HepG2 (cell line): ENCODE data around the gene ST6GALNAC6. TPM values are rescaled to one million over a fixed set of nuclear protein-coding genes. Genes with fewer than 3 reads are reported as not detected.

Experiments
- LCORL ChIP-seq, 2 experiments: fragments of 450-650 bp in 1 of 2; sonication (generic) in 1 of 2; formaldehyde crosslinking in 1 of 2; IDR thresholded peaks; 2 replicates each; pipeline versions ENCODE4 v1.5.0 to v1.6.1; 2017 to 2020; ENCODE audit warnings: antibody characterized with exemption in 1 of 2, missing genetic modification reagents in 1 of 2
- TGIF2 ChIP-seq: IDR thresholded peaks from 2 replicates; pipeline ENCODE4 v1.6.1; 2016; ENCODE audit warnings: control low read depth, missing compliant biosample characterization
- ZNF609 ChIP-seq: sonication (generic); formaldehyde crosslinking; IDR thresholded peaks from 2 replicates; pipeline ENCODE4 v1.4.0; 2020; ENCODE audit warnings: mild to moderate bottlenecking, missing genetic modification reagents, borderline replicate concordance
- polyA plus RNA-seq, 8 experiments: library from polyadenylated mRNA; depleted of rRNA in 3 of 8; stranded (reverse) in 7 of 8; unstranded in 1 of 8; fragments of >200 nt; fragmentation: Illumina TruSeq in 4 of 8; extraction: Trizol in 4 of 8; gene quantifications; 2 replicates each; pipeline versions ENCODE4 v1.2.1 to v1.2.3, GENCODE V29; 2011 to 2016; ENCODE audit warnings: low read depth in 4 of 8, missing spikeins in 1 of 8, mixed read lengths in 1 of 8; ENCODE audit not compliant: insufficient read depth in 1 of 8
- total RNA-seq, 5 experiments: library from RNA; depleted of rRNA; stranded (reverse); fragments of >200 nt; fragmentation: Illumina TruSeq; extraction: Trizol; gene quantifications; 2 replicates each; pipeline ENCODE4 v1.2.3, GENCODE V29; 2016; ENCODE audit warnings: low read depth in 1 of 5
- TF ChIP-seq, protein P1 (sequence below): sonication (generic); formaldehyde crosslinking; IDR thresholded peaks from 2 replicates; pipeline ENCODE4 v1.4.0; 2020; ENCODE audit warnings: missing genetic modification reagents, borderline replicate concordance
- TF ChIP-seq, protein P2 (sequence below): IDR thresholded peaks from 2 replicates; pipeline ENCODE4 v1.6.1; 2018; ENCODE audit warnings: missing genetic modification reagents, mild to moderate bottlenecking, missing compliant biosample characterization

Gene ST6GALNAC6
- total and polyA plus RNA-seq, 2 of the 13 experiments (the other 11 are each of a cell fraction or from before 2014, with no cell fraction given), result 18.5 to 65.4 TPM

DNA sequence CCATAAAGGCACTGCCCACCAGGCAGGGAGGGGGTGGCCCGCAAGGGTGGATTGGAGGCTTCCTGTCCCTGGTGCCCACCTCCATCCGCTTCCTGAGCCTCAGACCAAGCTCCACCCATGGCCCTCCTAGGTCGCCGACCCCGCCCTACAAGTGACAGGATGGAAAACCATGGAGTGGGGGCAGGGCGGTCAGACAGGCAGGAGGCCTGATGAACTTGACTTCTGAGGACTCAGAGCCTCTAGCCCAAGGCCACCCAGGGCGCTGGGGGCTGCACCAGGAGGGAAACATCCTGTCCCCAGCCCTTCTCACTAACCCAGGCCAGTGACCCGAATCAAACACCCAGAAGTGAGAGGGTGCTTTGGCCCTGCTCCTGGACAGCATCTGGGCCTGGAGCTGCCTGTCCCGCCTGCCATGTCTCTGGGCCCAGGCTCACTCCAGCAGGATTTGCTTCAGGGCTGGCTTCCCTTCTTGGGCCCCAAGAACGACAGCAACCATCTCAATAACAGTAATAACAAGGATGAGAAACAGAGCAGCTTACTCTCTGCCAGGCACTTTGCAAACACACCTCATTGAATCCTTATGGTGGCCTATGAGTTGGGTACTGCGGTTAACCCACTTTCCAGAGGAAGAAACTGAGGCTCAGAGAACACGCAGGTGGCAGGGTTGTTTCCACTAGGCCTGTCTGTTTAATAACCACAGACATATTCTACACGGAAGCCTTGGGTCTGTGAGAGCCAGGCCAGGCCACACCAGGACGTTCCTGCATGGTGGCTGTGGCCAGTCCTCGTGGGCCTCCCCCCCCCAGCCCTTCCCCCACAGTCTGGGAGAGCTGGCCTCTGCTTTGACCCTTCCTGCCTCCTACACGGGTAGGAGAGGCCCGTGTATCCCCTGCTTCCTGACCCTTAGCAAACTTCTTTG is 4.4 kb upstream of the ST6GALNAC6 start (continued):
- TF ChIP-seq, protein P1, sequence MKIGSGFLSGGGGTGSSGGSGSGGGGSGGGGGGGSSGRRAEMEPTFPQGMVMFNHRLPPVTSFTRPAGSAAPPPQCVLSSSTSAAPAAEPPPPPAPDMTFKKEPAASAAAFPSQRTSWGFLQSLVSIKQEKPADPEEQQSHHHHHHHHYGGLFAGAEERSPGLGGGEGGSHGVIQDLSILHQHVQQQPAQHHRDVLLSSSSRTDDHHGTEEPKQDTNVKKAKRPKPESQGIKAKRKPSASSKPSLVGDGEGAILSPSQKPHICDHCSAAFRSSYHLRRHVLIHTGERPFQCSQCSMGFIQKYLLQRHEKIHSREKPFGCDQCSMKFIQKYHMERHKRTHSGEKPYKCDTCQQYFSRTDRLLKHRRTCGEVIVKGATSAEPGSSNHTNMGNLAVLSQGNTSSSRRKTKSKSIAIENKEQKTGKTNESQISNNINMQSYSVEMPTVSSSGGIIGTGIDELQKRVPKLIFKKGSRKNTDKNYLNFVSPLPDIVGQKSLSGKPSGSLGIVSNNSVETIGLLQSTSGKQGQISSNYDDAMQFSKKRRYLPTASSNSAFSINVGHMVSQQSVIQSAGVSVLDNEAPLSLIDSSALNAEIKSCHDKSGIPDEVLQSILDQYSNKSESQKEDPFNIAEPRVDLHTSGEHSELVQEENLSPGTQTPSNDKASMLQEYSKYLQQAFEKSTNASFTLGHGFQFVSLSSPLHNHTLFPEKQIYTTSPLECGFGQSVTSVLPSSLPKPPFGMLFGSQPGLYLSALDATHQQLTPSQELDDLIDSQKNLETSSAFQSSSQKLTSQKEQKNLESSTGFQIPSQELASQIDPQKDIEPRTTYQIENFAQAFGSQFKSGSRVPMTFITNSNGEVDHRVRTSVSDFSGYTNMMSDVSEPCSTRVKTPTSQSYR (CRISPR knock-in tag), result peak; percentile 100
- TF ChIP-seq TGIF2 (CRISPR knock-in tag), result peak; percentile 66; the same call in 1 of the 2 replicates
- TF ChIP-seq LCORL (IDR thresholded peaks at IDR 0.05), result no peak
- TF ChIP-seq LCORL (CRISPR knock-in tag; IDR thresholded peaks at IDR 0.05), result peak; percentile 96
- TF ChIP-seq ZNF609, result peak; percentile 84
- TF ChIP-seq, protein P2, sequence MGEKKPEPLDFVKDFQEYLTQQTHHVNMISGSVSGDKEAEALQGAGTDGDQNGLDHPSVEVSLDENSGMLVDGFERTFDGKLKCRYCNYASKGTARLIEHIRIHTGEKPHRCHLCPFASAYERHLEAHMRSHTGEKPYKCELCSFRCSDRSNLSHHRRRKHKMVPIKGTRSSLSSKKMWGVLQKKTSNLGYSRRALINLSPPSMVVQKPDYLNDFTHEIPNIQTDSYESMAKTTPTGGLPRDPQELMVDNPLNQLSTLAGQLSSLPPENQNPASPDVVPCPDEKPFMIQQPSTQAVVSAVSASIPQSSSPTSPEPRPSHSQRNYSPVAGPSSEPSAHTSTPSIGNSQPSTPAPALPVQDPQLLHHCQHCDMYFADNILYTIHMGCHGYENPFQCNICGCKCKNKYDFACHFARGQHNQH, result peak; percentile 80
